Karpas-422 (cell line): ENCODE measurements around the gene OR2T1. TPM values are rescaled to one million over a fixed set of nuclear protein-coding genes. Genes with fewer than 3 reads are reported as not detected.
"Not testable (repeated sequence)": the region's sequence is repeated elsewhere in the genome, so short reads cannot be mapped to it uniquely, and the experiment has no call there.

Experiments
- DNase-seq: peaks from one replicate; pipeline ENCODE4 v3.0.0-alpha.2; 2015
- H2AFZ ChIP-seq: fragments of 200-600 bp; sonication (generic); 2 replicates; pipeline ENCODE4 v1.6.1; 2014; ENCODE audit warnings: antibody characterized with exemption, low read length, mixed read lengths
- H3K27ac ChIP-seq: fragments of 200-600 bp; sonication (generic); 2 replicates; pipeline ENCODE4 v1.5.1; 2014; ENCODE audit warnings: mild to moderate bottlenecking, low read length, moderate library complexity
- H3K27me3 ChIP-seq: fragments of 200-600 bp; sonication (generic); 2 replicates; pipeline ENCODE4 v1.6.1; 2014; ENCODE audit warnings: low read length, mixed read lengths
- H3K36me3 ChIP-seq: fragments of 200-600 bp; sonication (generic); 2 replicates; pipeline ENCODE4 v1.6.1; 2014; ENCODE audit warnings: low read length, mixed read lengths; ENCODE audit not compliant: insufficient read depth
- H3K4me1 ChIP-seq: fragments of 200-600 bp; sonication (generic); 2 replicates; pipeline ENCODE4 v1.6.1; 2014; ENCODE audit warnings: mild to moderate bottlenecking, low read length, mixed read lengths
- H3K4me2 ChIP-seq: fragments of 200-600 bp; sonication (generic); 2 replicates; pipeline ENCODE4 v1.6.1; 2014; ENCODE audit warnings: low read length, low read depth, mild to moderate bottlenecking; ENCODE audit not compliant: poor library complexity, severe bottlenecking
- H3K4me3 ChIP-seq: fragments of 200-600 bp; sonication (generic); 2 replicates; pipeline ENCODE4 v1.5.1; 2014; ENCODE audit warnings: mild to moderate bottlenecking, antibody characterized with exemption, low read length, mixed read lengths
- H3K79me2 ChIP-seq: fragments of 200-600 bp; sonication (generic); 2 replicates; pipeline ENCODE4 v1.6.1; 2014; ENCODE audit warnings: mild to moderate bottlenecking, low read length, mixed read lengths
- H3K9ac ChIP-seq: fragments of 200-600 bp; sonication (generic); 2 replicates; pipeline ENCODE4 v1.6.0; 2014; ENCODE audit warnings: low read length
- H3K9me2 ChIP-seq: fragments of 200-600 bp; sonication (generic), shearing (Covaris generic); replicated peaks from 2 replicates; pipeline ENCODE4 v1.6.0; 2014; ENCODE audit warnings: mild to moderate bottlenecking, low read length, moderate library complexity; ENCODE audit not compliant: insufficient read depth
- H3K9me3 ChIP-seq: fragments of 300-700, 200-600 bp; sonication (generic); 2 replicates; pipeline ENCODE4 v1.6.1; 2014; ENCODE audit warnings: low read length, mixed read lengths
- H4K20me1 ChIP-seq: fragments of 200-600 bp; sonication (generic); 2 replicates; pipeline ENCODE4 v1.6.1; 2014; ENCODE audit warnings: mild to moderate bottlenecking, antibody characterized with exemption, low read length, low read depth; ENCODE audit not compliant: insufficient read depth
- total RNA-seq: library from RNA; depleted of rRNA; stranded (reverse); fragments of >200 nt; shearing (Covaris generic); gene quantifications from 2 replicates; pipeline ENCODE4 v1.2.3, GENCODE V29; 2014; ENCODE audit warnings: low replicate concordance

The OR2T1 gene
- total RNA-seq, 1 experiment from 2014 or later = not detected

- not testable (repeated sequence) for H3K9ac ChIP-seq, H3K27ac ChIP-seq, H3K4me1 ChIP-seq, H3K36me3 ChIP-seq, H4K20me1 ChIP-seq, H3K4me2 ChIP-seq, H3K9me2 ChIP-seq, H3K27me3 ChIP-seq, H3K4me3 ChIP-seq, H3K79me2 ChIP-seq, H2AFZ ChIP-seq, H3K9me3 ChIP-seq, DNase-seq
Measured at GRCh38 chr1:248427526-248428191, 24.8 kb downstream of the OR2T1 start.

- H3K9me2 ChIP-seq, H3K4me2 ChIP-seq, H3K4me3 ChIP-seq, H3K9ac ChIP-seq, H3K36me3 ChIP-seq, H3K27ac ChIP-seq, H4K20me1 ChIP-seq, H3K9me3 ChIP-seq, H3K27me3 ChIP-seq, H3K4me1 ChIP-seq, H2AFZ ChIP-seq, DNase-seq, H3K79me2 ChIP-seq: not testable (repeated sequence)
Measured at GRCh38 chr1:248428192-248428533, 25.3 kb downstream of the OR2T1 start.

- not testable (repeated sequence) for DNase-seq, H3K4me1 ChIP-seq, H3K79me2 ChIP-seq, H3K4me3 ChIP-seq, H3K9ac ChIP-seq, H3K9me3 ChIP-seq, H3K27ac ChIP-seq, H3K4me2 ChIP-seq, H2AFZ ChIP-seq, H3K9me2 ChIP-seq, H3K27me3 ChIP-seq, H3K36me3 ChIP-seq, H4K20me1 ChIP-seq
Measured at GRCh38 chr1:248431683-248432082, 28.8 kb downstream of the OR2T1 start.

- not testable (repeated sequence) for H3K9me3 ChIP-seq, H3K27me3 ChIP-seq, DNase-seq, H3K36me3 ChIP-seq, H3K27ac ChIP-seq, H3K9me2 ChIP-seq, H4K20me1 ChIP-seq, H3K4me2 ChIP-seq, H3K79me2 ChIP-seq, H2AFZ ChIP-seq, H3K4me1 ChIP-seq, H3K4me3 ChIP-seq, H3K9ac ChIP-seq
Measured at GRCh38 chr1:248432201-248432600, 29.4 kb downstream of the OR2T1 start.

- not testable (repeated sequence) for H3K79me2 ChIP-seq, H3K9ac ChIP-seq, H4K20me1 ChIP-seq, H3K27me3 ChIP-seq, H3K9me2 ChIP-seq, DNase-seq, H3K4me3 ChIP-seq, H3K27ac ChIP-seq, H3K36me3 ChIP-seq, H2AFZ ChIP-seq, H3K4me1 ChIP-seq, H3K9me3 ChIP-seq, H3K4me2 ChIP-seq
Measured at GRCh38 chr1:248433811-248434415, 31.1 kb downstream of the OR2T1 start.

- DNase-seq, H3K36me3 ChIP-seq, H3K4me2 ChIP-seq, H3K9ac ChIP-seq, H2AFZ ChIP-seq, H3K9me3 ChIP-seq, H3K27me3 ChIP-seq, H3K4me1 ChIP-seq, H3K4me3 ChIP-seq, H3K79me2 ChIP-seq, H4K20me1 ChIP-seq, H3K27ac ChIP-seq, H3K9me2 ChIP-seq: not testable (repeated sequence)
Measured at GRCh38 chr1:248434913-248435312, 32.1 kb downstream of the OR2T1 start.

- H3K36me3 ChIP-seq, H3K9me2 ChIP-seq, H3K27me3 ChIP-seq, H3K4me3 ChIP-seq, H3K4me1 ChIP-seq, DNase-seq, H3K9ac ChIP-seq, H2AFZ ChIP-seq, H3K9me3 ChIP-seq, H3K27ac ChIP-seq, H3K79me2 ChIP-seq, H4K20me1 ChIP-seq, H3K4me2 ChIP-seq: not testable (repeated sequence)
Measured at GRCh38 chr1:248436303-248436702, 33.5 kb downstream of the OR2T1 start.

- not testable (repeated sequence) for H3K27me3 ChIP-seq, H3K27ac ChIP-seq, H3K4me3 ChIP-seq, H3K36me3 ChIP-seq, H3K9me2 ChIP-seq, H4K20me1 ChIP-seq, H3K9me3 ChIP-seq, H2AFZ ChIP-seq, H3K4me1 ChIP-seq, H3K4me2 ChIP-seq, H3K79me2 ChIP-seq, DNase-seq, H3K9ac ChIP-seq
Measured at GRCh38 chr1:248438668-248439067, 35.8 kb downstream of the OR2T1 start.

- not testable (repeated sequence) for H3K4me2 ChIP-seq
Measured at GRCh38 chr1:248439283-248439682, 36.4 kb downstream of the OR2T1 start.

More at GRCh38 chr1:248439283-248439682, 36.4 kb downstream of the OR2T1 start:
- not testable (repeated sequence) for H3K4me1 ChIP-seq, DNase-seq, H3K9ac ChIP-seq, H3K27me3 ChIP-seq, H4K20me1 ChIP-seq, H3K9me3 ChIP-seq, H3K4me3 ChIP-seq, H3K27ac ChIP-seq, H2AFZ ChIP-seq, H3K36me3 ChIP-seq, H3K79me2 ChIP-seq, H3K9me2 ChIP-seq
